Keratinocyte (primary cell): ENCODE measurements around the gene MOB3B.

Experiments used
- EZH2 ChIP-seq: IDR thresholded peaks from one replicate; pipeline ENCODE4 v1.6.1; 2012; ENCODE audit warnings: inconsistent platforms, mild to moderate bottlenecking, low read length, moderate library complexity
- TF ChIP-seq, protein P1 (sequence below), 3 experiments: IDR thresholded peaks in 1 of 3; conservative IDR thresholded peaks in 1 of 3; optimal IDR thresholded peaks in 1 of 3; 2 replicates in 2 of 3; 3 replicates in 1 of 3; pipeline versions ENCODE3 to v1.5.1; 2011; ENCODE audit warnings: low read length in 3 of 3, mild to moderate bottlenecking in 3 of 3, moderate library complexity in 2 of 3, control low read depth in 1 of 3, inconsistent platforms in 1 of 3; ENCODE audit not compliant: insufficient read depth in 2 of 3; ENCODE audit errors: extremely low read depth in 1 of 3

GRCh38 chr9:27422279-27422834, 107.3 kb downstream of the MOB3B start:
- TF ChIP-seq, protein P1, sequence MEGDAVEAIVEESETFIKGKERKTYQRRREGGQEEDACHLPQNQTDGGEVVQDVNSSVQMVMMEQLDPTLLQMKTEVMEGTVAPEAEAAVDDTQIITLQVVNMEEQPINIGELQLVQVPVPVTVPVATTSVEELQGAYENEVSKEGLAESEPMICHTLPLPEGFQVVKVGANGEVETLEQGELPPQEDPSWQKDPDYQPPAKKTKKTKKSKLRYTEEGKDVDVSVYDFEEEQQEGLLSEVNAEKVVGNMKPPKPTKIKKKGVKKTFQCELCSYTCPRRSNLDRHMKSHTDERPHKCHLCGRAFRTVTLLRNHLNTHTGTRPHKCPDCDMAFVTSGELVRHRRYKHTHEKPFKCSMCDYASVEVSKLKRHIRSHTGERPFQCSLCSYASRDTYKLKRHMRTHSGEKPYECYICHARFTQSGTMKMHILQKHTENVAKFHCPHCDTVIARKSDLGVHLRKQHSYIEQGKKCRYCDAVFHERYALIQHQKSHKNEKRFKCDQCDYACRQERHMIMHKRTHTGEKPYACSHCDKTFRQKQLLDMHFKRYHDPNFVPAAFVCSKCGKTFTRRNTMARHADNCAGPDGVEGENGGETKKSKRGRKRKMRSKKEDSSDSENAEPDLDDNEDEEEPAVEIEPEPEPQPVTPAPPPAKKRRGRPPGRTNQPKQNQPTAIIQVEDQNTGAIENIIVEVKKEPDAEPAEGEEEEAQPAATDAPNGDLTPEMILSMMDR (optimal IDR thresholded peaks at IDR 0.05 in 1 of 3, IDR thresholded peaks at IDR 0.05 in 1 of 3, conservative IDR thresholded peaks at IDR 0.05 in 1 of 3; ENCODE audit: extremely low read depth in 1 of 3, insufficient read depth in 2 of 3, low read length in 3 of 3) = no peak
- TF ChIP-seq EZH2 = no peak
